H1 (cell line): ENCODE data around the gene TRNP1.

Experiments
- CBX8 ChIP-seq: fragments of 300-800, 300-1000 bp; sonication (generic); IDR thresholded peaks from 2 replicates; pipeline ENCODE4 v1.7.1; 2016; ENCODE audit warnings: low read depth, low read length, borderline replicate concordance
- JUN ChIP-seq: IDR thresholded peaks from 2 replicates; pipeline ENCODE4 v1.6.1; 2011; ENCODE audit warnings: low read depth, mild to moderate bottlenecking, improper control_type of control experiment, low read length
- NRF1 ChIP-seq: IDR thresholded peaks from 2 replicates; pipeline ENCODE4 v1.6.1; 2011; ENCODE audit warnings: mild to moderate bottlenecking, low read depth, low read length, improper control_type of control experiment
- POLR2A ChIP-seq, 2 experiments: IDR thresholded peaks; 1 replicate in 1 of 2; 2 replicates in 1 of 2; pipeline ENCODE4 v1.6.1; 2011; ENCODE audit warnings: low read depth in 2 of 2, low read length in 2 of 2, mild to moderate bottlenecking in 2 of 2; ENCODE audit errors: control extremely low read depth in 1 of 2
- POLR2AphosphoS5 ChIP-seq: IDR thresholded peaks from 2 replicates; pipeline ENCODE4 v1.6.1; 2011; ENCODE audit warnings: low read depth, low read length
- TAF1 ChIP-seq: IDR thresholded peaks from 2 replicates; pipeline ENCODE4 v1.6.1; 2011; ENCODE audit warnings: mild to moderate bottlenecking, low read depth, low read length

- TF ChIP-seq POLR2A (IDR thresholded peaks at IDR 0.05; ENCODE audit: control extremely low read depth in 1 of 2, low read depth in 2 of 2, low read length in 2 of 2), result no peak
- no peak for TF ChIP-seq NRF1
- no peak for TF ChIP-seq CBX8
- no peak for TF ChIP-seq POLR2AphosphoS5
- no peak for TF ChIP-seq JUN
- TF ChIP-seq TAF1, result no peak
Measured at GRCh38 chr1:27035344-27035743, 41.9 kb downstream of the TRNP1 start.
